ENCODE measurements around the gene ASTN2.

Gene ASTN2

DNA sequence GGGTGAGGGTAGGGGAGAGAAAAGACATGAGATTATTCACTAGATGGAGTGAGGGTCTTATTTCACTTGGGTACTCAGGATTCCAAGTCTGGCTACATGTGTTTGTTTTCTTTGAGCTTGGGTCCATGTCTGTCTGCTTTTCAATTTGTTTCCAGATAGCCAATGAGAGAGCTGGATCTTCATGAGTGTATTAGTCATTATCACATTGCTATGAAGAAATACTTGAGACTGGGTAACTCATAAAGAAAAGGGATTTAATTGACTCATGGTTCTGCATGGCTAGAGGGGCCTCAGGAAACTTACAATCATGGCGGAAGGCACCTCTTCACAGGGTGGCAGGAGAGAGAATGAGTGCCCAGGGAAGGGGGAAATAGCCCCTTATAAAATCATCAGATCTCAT lies 924.5 kb downstream of the ASTN2 start:
- no peak for DNase-seq (ENCODE audit: low read depth in 2 of 2)

DNA sequence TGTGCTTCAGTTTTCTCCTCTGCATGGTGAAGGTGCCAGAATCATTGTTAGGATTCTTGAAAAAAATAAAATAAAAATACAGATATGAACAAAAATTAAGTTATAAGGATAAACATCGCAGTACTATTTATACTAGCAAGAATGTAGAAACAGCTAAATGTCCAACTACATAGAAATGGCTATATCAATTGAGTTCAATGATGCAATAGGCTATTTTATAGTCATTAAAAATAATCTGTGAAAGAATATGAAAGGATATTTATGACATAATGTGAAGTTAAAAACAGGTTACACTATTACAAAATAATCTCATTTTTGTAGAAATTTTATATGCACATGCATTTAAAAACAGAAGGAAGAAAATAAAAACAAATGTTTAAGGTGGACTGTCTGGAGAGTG lies 926.5 kb downstream of the ASTN2 start:
- DNase-seq (ENCODE audit: low read depth in 2 of 2): no peak

- DNase-seq (ENCODE audit: low read depth in 2 of 2): no peak
Measured at GRCh38 chr9:116484492-116485061, 930.3 kb downstream of the ASTN2 start.

DNA sequence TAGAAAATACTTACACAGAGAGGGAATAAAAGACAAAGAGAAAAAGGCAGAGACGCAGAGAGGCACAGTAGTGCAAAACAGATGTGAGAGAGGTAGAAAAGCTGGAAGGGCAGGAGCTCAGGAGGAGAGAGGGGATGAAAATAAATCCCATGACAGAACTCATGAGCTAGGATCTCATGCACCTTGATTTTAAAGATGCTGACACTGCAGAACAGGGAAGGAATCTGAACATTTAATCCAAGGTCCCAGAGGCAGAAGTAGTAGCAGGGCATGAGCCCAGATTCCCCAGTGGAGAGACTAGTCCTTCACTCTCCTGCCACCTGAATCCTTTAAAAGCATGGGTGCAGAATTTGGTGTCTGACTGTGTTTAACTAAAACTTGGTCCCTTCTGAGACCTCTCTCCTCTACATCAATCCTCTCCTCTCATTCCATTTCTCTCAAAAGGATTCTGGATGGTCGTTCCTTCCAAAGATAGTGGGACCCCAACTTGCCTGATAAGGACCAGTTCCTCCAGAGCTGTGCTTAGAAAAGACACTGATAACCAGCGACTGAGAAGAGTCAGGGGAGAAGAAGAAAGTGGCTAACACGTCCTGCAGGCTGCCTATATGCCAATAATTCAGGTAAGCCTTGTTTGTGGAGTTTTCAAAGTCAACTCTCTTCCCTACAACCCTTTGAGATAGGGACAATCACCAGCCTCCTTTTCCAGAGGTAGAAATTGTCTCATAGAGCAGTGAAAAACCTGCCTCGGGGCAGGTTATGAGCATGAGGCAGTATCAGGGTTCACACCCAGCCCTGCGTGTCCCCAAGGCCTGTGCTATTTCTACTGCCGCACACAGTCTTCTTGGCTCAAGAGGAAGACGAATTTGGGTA lies 931.0 kb downstream of the ASTN2 start:
- DNase-seq (ENCODE audit: low read depth in 2 of 2): no peak

- DNase-seq (ENCODE audit: low read depth in 2 of 2): no peak
Measured at GRCh38 chr9:116482740-116483139, 932.1 kb downstream of the ASTN2 start.

DNA sequence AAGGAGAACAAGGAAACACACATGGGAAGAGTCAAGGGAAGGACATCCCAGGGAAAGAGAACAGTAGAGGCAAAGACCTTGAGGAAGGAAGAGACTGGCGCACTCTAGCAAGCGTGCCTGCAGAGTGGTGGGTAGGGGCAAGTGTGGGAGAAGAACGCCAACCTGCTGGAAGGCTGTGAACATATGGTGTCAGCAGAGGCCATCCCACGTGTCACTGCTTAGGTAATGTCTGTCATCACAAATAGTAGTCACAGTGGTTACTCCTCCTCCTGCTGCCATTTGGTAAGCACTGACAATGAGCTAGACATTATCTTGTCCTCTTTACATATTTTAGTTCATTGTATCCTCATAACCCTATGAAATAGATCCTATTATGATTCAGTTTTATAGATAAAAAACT lies 934.2 kb downstream of the ASTN2 start:
- no peak for DNase-seq (ENCODE audit: low read depth in 2 of 2)

DNA sequence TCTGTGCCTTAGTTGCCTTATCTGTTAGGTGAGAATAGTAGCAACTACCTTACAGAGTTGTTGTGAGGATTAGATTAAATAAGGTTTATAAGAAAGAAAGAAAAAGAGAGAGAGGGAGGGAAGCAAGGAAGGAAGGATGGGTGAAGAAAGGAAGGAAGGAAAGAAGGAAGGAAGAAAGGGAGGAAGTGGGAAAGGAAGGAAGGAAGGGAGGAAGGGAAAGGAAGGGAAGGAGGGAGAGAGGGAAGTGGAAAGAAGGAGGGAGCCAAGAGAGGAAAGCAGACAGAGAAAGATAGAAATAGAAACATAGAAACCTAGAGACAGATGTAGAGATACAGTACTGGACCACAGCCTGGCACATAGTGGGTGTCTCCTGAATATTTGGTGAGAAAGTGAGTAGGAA lies 934.9 kb downstream of the ASTN2 start:
- DNase-seq (ENCODE audit: low read depth in 2 of 2): no peak

GRCh38 chr9:116479056-116479544 lies 935.8 kb downstream of the ASTN2 start:
- no peak for DNase-seq (ENCODE audit: low read depth in 2 of 2)

GRCh38 chr9:116477584-116478141 lies 937.2 kb downstream of the ASTN2 start:
- DNase-seq (ENCODE audit: low read depth in 2 of 2): no peak

DNA sequence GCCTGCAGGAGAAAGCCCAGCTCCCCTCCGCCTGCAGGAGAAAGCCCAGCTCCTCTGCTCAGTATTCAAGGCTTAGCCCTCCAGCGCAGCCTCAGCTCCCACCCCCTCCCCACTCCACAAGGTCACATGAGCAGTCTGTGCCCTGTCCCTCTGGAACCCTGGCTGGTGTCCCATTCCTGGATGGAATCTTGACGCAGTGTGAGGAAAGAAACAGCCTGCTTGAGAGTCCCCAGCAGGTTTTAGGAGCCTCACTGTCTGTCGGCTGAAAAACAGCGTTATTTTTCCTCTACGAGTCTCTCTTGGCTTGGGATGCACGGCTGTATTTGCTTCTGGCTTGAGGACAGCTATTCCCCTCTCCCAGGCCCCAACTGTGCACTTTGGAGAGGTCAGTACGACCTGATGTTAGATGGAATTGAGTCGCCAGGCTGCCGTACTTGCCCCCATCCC lies 937.9 kb downstream of the ASTN2 start:
- DNase-seq (ENCODE audit: low read depth in 2 of 2): no peak

GRCh38 chr9:116476002-116476401 lies 938.9 kb downstream of the ASTN2 start:
- no peak for DNase-seq (ENCODE audit: low read depth in 2 of 2)

GRCh38 chr9:116475201-116475600 lies 939.7 kb downstream of the ASTN2 start:
- DNase-seq (ENCODE audit: low read depth in 2 of 2): no peak

GRCh38 chr9:116471944-116472506 lies 942.8 kb downstream of the ASTN2 start:
- no peak for DNase-seq (ENCODE audit: low read depth in 2 of 2)

GRCh38 chr9:116471093-116471906 lies 943.6 kb downstream of the ASTN2 start:
- DNase-seq (ENCODE audit: low read depth in 2 of 2): no peak

- no peak for DNase-seq (ENCODE audit: low read depth in 2 of 2)
Measured at GRCh38 chr9:116468793-116469527, 945.9 kb downstream of the ASTN2 start.

- DNase-seq (ENCODE audit: low read depth in 2 of 2): no peak
Measured at GRCh38 chr9:116468369-116468768, 946.5 kb downstream of the ASTN2 start.

GRCh38 chr9:116467740-116468351 lies 947.0 kb downstream of the ASTN2 start:
- DNase-seq (ENCODE audit: low read depth in 2 of 2): no peak

- DNase-seq (ENCODE audit: low read depth in 2 of 2): no peak
Measured at GRCh38 chr9:116466271-116467235, 948.3 kb downstream of the ASTN2 start.

DNA sequence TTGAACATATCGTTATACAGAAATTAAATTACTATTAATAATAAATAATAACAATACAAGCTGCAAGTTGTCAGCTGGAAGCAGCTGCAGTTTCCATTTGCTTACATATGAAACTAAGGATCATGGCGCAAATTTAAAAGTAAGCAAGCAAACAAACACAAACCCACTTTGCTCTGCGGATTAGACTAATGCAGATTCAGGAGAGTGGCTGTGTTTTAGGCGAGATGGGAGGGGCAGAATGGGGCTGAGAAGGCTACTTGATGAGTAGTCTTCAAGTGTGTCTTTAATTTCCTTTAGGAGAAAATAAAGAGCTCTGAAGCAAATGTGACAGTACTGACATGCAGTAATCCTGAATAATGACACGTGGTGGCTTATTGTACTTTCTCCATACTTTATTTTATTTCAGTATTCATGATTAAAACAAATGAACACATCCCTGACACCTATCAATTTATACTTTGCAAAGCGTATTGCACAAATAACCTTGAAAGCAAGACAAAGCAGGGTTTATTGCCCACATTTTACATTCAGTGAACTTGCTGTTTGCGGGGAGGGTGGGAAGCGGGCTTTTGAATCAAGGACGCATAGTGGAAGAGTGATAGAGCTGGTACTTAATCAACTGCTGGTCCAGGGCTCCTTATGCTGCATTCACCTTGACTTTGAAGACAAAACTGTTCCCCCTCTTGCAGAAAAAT lies 949.1 kb downstream of the ASTN2 start:
- DNase-seq (ENCODE audit: low read depth in 2 of 2): no peak
